K562 (cell line): ENCODE measurements around the gene PNMA8C. TPM values are rescaled to one million over a fixed set of nuclear protein-coding genes. Genes with fewer than 3 reads are reported as not detected.
A peak's percentile ranks its signal among the peaks of the same experiment; 100 is the strongest.

Experiments used
- AFF4 ChIP-seq: sonication (generic); formaldehyde crosslinking; IDR thresholded peaks from 2 replicates; pipeline ENCODE4 v1.8.0; 2023; ENCODE audit warnings: mild to moderate bottlenecking, missing genetic modification reagents
- BDP1 ChIP-seq: IDR thresholded peaks from 3 replicates; pipeline ENCODE4 v1.6.1; 2011; ENCODE audit not compliant: insufficient read length, insufficient read depth
- CBFA2T2 ChIP-seq: fragments of 450-650 bp; conservative IDR thresholded peaks from 2 replicates; pipeline ENCODE4 v1.6.1; 2017; ENCODE audit warnings: mild to moderate bottlenecking
- ETV5 ChIP-seq: sonication (generic); formaldehyde crosslinking; IDR thresholded peaks from 2 replicates; pipeline ENCODE4 v1.4.0; 2020; ENCODE audit warnings: low read depth, mild to moderate bottlenecking, missing genetic modification reagents
- HEY1 ChIP-seq: fragments of 250-450 bp; sonication (Bioruptor Pico); IDR thresholded peaks from 2 replicates; pipeline ENCODE4 v1.5.0; 2020; ENCODE audit warnings: mild to moderate bottlenecking, moderate library complexity, borderline replicate concordance
- KLF1 ChIP-seq: fragments of 450-650 bp; IDR thresholded peaks from 2 replicates; pipeline ENCODE4 v1.6.1; 2016; ENCODE audit warnings: missing genetic modification characterization, missing compliant biosample characterization
- MCM3 ChIP-seq: fragments of 450-650 bp; IDR thresholded peaks from 2 replicates; pipeline ENCODE4 v1.6.1; 2016
- MCM7 ChIP-seq, 2 experiments: fragments of 450-650 bp; IDR thresholded peaks; 2 replicates each; pipeline ENCODE4 v1.6.1; 2016 to 2018
- MLLT1 ChIP-seq, 2 experiments: fragments of 450-650 bp; IDR thresholded peaks; 2 replicates each; pipeline ENCODE4 v1.6.1; 2016
- PCBP2 ChIP-seq: fragments of 200-400 bp; formaldehyde crosslinking; IDR thresholded peaks from 2 replicates; pipeline ENCODE4 v1.6.1; 2018; ENCODE audit warnings: low read length, low read depth, mild to moderate bottlenecking, moderate library complexity; ENCODE audit not compliant: poor library complexity, severe bottlenecking
- POLR2B ChIP-seq: fragments of 450-650 bp; IDR thresholded peaks from 2 replicates; pipeline ENCODE4 v1.6.1; 2018; ENCODE audit warnings: low read depth; ENCODE audit not compliant: partially characterized antibody
- PRMT5 ChIP-seq: sonication (generic); formaldehyde crosslinking; IDR thresholded peaks from 2 replicates; pipeline ENCODE4 v1.5.0; 2020; ENCODE audit warnings: missing genetic modification reagents
- TARDBP ChIP-seq: fragments of 450-650 bp; IDR thresholded peaks from 2 replicates; pipeline ENCODE4 v1.6.1; 2016
- ZFP30 ChIP-seq: fragments of 250-450 bp; sonication (Bioruptor Pico); IDR thresholded peaks from 2 replicates; pipeline ENCODE4 v1.8.0; 2022; ENCODE audit warnings: moderate library complexity, mild to moderate bottlenecking, inconsistent platforms, borderline replicate concordance
- ZNF584 ChIP-seq: fragments of 200-800 bp; sonication (Bioruptor generic); IDR thresholded peaks from 2 replicates; pipeline ENCODE4 v1.6.1; 2016; ENCODE audit warnings: low read depth, mild to moderate bottlenecking, missing genetic modification characterization, missing compliant biosample characterization
- ZNF707 ChIP-seq: fragments of 250-450 bp; sonication (Bioruptor Pico); conservative IDR thresholded peaks from 2 replicates; pipeline ENCODE4 v1.8.0; 2022; ENCODE audit warnings: inconsistent platforms, mild to moderate bottlenecking, moderate library complexity
- polyA plus RNA-seq, 8 experiments: library from polyadenylated mRNA; depleted of rRNA in 4 of 8; stranded (reverse) in 5 of 8; unstranded in 3 of 8; fragments of >200 nt; fragmentation: Nextera tagmentation in 2 of 8; fragmentation: Illumina TruSeq in 1 of 8; extraction: Ambion mirVana in 2 of 8; extraction: Trizol in 1 of 8; gene quantifications; 2 replicates each; pipeline versions ENCODE4 v1.2.1 to v1.2.3, GENCODE V29; 2011 to 2014; ENCODE audit warnings: inconsistent platforms in 1 of 8, missing spikeins in 1 of 8
- total RNA-seq, 7 experiments: library from RNA; depleted of rRNA in 6 of 7; stranded (reverse); fragments of >200 nt in 6 of 7; fragmentation: Illumina TruSeq in 2 of 7; extraction: Trizol in 2 of 7; gene quantifications; 2 replicates each; pipeline versions ENCODE4 v1.2.1 to v1.2.3, GENCODE V29; 2011 to 2021; ENCODE audit warnings: low replicate concordance in 1 of 7
- TF ChIP-seq, protein P1 (sequence below): sonication (generic); formaldehyde crosslinking; IDR thresholded peaks from 2 replicates; pipeline ENCODE4 v1.8.1; 2023; ENCODE audit warnings: mild to moderate bottlenecking, missing genetic modification reagents
- TF ChIP-seq, protein P2 (sequence below), 2 experiments: IDR thresholded peaks; 2 replicates each; pipeline ENCODE4 v1.6.1; 2012; ENCODE audit warnings: improper control_type of control experiment in 2 of 2, low read depth in 2 of 2, low read length in 2 of 2, borderline replicate concordance in 1 of 2

PNMA8C gene
- total and polyA plus RNA-seq, 9 of the 15 experiments (the other 6 are each of a cell fraction or from before 2014, with no cell fraction given), result 0.04 to 0.05 (median 0.05) TPM; not detected in 6

DNA sequence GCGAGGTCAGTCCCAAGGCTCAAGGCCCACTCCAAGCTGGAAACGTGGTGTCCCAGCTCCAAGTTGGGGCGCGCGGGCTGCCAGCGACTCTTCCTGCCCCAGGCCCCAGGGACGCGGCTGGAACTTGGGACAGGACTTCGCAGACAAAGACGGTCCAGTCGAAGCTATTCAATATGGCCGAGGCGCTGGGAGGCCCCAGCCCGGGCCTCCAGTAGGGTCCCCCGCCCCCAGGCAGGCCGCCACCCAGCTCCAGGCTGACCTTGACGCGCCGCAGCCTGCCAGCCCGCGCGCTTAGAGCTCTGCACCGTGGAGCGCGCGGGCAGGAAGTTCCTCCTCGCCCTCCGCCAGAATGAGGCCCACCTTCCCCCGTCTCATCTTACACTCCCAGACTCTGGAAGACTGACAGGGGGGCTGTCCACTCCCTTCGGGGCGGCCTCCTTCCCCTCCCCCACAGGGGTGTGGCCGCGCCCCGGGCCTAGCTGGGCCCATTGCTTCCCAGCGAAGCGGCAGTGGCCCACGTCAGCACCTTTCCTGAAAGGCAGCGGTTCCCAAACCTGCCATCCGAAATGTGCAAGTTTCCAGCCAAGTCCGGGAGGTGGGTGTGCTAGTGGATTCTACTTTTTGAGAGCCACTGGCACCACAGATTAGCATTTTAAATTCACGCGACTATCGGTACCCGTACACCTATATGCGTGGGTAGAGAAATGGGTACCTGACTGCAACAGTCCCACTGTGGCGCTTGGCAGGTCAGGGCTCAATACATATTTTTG is 15.3 kb downstream of the PNMA8C start, which contains the start of gene CCDC8 (continued):
- TF ChIP-seq AFF4 (no peak), TARDBP (peak; percentile 60; the same call in 1 of the 2 replicates), ZNF584 (no peak), KLF1 (tag) (peak; percentile 83; the same call in 1 of the 2 replicates), MCM7 (IDR thresholded peaks at IDR 0.05) (no peak), POLR2B (peak; percentile 88), CBFA2T2 (no peak), BDP1 (no peak), PCBP2 (no peak), MCM3 (no peak), MLLT1 (IDR thresholded peaks at IDR 0.05) (no peak), HEY1 (no peak), PRMT5 (no peak), ZFP30 (CRISPR knock-in tag) (no peak), ZNF707 (CRISPR knock-in tag) (no peak), ETV5 (no peak; the same call in 1 of the 2 replicates)
- TF ChIP-seq, protein P1, sequence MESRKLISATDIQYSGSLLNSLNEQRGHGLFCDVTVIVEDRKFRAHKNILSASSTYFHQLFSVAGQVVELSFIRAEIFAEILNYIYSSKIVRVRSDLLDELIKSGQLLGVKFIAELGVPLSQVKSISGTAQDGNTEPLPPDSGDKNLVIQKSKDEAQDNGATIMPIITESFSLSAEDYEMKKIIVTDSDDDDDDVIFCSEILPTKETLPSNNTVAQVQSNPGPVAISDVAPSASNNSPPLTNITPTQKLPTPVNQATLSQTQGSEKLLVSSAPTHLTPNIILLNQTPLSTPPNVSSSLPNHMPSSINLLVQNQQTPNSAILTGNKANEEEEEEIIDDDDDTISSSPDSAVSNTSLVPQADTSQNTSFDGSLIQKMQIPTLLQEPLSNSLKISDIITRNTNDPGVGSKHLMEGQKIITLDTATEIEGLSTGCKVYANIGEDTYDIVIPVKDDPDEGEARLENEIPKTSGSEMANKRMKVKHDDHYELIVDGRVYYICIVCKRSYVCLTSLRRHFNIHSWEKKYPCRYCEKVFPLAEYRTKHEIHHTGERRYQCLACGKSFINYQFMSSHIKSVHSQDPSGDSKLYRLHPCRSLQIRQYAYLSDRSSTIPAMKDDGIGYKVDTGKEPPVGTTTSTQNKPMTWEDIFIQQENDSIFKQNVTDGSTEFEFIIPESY (CRISPR knock-in tag), result no peak; the same call in 1 of the 2 replicates
- TF ChIP-seq, protein P2, sequence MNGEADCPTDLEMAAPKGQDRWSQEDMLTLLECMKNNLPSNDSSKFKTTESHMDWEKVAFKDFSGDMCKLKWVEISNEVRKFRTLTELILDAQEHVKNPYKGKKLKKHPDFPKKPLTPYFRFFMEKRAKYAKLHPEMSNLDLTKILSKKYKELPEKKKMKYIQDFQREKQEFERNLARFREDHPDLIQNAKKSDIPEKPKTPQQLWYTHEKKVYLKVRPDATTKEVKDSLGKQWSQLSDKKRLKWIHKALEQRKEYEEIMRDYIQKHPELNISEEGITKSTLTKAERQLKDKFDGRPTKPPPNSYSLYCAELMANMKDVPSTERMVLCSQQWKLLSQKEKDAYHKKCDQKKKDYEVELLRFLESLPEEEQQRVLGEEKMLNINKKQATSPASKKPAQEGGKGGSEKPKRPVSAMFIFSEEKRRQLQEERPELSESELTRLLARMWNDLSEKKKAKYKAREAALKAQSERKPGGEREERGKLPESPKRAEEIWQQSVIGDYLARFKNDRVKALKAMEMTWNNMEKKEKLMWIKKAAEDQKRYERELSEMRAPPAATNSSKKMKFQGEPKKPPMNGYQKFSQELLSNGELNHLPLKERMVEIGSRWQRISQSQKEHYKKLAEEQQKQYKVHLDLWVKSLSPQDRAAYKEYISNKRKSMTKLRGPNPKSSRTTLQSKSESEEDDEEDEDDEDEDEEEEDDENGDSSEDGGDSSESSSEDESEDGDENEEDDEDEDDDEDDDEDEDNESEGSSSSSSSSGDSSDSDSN (IDR thresholded peaks at IDR 0.05; ENCODE audit: borderline replicate concordance in 1 of 2, low read depth in 2 of 2, low read length in 2 of 2), result peak; percentile 86 to 88
